DMS114 treated with DMSO at 0.1 percent for 48 hours (cell line): ENCODE data around the gene DAG1.

Source experiments
- DNase-seq: peaks from one replicate; lab custom pipeline; 2025; ENCODE audit not compliant: unreplicated experiment; lab: John Stamatoyannopoulos, UW

DAG1 gene

DNA sequence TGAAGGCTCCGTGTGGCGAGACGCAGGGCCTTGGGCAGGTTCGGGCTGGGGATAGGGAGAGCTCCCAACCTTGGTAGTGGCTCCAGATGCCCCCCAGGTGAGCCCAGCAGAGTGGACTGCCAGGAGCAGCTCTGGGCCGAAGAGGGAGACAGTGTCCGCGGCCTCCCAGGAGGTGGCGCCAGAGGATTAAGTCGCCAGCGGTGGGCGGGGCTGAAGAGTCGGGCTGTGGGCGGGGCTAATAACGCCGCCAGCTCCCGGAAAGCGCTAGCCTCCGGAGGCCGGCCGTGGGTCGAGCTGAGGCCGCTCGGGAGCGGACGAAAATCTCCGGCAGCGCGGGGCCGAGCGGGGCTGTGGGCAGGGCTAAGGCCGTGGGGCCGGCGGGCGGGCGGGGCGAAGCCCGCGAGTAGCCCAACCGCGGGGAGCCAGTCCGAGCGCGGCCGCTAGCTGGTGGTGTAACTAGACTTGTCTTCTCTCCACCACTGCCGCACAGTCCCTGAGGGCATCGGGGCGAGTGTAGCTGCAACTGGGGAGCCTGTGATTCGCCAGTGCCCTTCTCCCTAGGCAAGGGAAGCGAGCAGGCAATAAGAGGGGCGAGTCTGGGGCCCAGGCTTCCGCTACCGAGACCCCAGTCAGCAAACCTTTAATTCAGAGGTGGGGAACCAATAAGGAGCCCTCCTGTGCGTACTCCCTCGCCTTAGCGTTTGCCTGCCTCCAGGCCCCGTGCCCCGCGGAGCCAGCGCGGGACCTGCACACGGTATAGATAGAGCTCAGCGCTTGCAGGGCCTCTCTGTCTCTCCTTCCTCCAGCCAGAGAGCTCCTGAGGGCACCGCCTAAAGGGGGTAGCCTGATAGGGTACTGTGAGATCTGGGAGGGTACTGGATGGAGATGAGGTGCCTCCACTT lies 69.8 kb downstream of the DAG1 start:
- DNase-seq, result peak; percentile 76

DNA sequence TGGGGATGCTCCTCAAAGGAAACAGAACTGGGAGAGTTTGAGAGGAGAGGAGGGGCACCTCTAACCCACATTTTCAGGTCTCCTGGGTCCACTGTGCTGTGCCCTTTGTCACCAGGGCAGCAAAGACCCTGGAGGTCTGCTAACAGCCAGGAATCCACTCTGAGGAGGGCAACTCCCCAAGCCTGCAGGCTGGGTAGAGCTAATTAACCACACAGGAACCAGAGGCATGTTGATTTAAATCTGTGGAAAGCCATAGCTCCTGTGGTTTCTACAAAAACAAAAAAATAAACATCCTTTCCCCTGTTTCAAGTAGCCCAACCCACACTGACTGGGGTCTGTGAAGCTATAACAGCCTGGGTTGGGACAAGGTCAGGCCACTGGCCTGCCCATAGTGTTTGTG lies 82.0 kb downstream of the DAG1 start:
- DNase-seq, result no peak

DNA sequence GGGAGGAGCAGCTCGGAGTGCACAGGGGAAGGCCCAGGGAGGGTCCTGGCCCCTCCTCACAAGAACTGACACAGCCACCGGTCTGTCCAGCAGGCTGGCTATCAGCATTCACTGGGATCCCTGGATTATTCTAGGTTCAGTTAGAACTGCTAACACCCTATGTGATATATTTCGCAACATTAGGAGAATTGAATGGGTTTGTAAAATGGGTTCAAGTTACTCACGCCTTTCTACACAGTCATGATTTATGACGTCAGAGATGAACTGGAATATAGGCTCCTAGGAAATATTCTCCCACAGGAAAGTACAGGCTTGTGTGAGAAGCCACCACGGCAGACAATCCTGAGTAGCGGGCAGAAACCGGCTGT lies 83.2 kb downstream of the DAG1 start:
- no peak for DNase-seq

DNA sequence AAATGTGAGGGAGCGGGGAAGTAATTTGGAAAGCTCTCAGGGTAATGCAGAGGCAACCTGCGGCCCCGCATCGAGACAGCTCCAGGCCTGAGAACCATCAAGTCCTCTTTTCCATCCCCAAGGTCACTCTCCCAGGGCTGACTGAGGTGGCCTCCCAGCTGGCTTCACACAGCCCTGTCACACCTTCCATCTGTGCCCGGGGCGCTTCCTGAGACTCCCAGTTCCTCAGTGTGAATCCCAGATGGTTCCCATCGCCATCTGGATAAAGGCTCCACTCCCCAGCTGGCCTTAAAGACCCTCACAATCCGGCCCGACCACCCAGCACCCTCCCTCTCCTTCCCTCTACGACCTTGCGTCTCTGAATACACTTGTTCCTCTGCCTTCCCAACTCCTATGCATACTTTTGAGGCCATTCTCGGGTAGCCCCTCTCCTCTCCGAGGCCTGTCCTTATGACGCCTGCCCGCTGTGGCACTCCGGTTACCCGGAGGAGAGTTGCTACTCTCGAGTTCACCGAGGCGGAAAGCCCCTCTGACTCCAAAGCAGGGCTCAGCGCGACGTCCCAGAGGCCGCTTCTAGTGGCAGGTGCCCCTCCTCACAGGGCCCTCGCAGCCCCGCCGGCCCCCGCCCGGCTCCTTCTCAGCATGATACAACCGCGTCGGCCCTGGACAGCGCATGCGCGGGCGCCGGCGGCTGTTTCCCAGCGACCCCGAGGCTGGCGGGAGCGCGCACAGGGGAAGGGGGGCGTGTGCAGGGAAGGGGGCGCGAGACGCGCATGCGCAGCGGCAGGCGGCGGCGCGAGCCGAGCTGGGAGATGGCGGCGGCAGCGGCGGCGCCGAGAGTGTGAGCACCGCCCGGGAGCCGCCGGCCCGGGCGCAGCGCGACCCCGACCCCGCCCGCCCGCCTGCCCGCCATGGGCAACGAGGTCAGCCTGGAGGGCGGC lies 83.9 kb downstream of the DAG1 start, which contains the start of gene BSN:
BSN (plus strand) TSS at position 786 of the 941 bp plus-strand sequence; CDS start at position 912, 126 bp downstream.
- DNase-seq, result peak; percentile 81

DNA sequence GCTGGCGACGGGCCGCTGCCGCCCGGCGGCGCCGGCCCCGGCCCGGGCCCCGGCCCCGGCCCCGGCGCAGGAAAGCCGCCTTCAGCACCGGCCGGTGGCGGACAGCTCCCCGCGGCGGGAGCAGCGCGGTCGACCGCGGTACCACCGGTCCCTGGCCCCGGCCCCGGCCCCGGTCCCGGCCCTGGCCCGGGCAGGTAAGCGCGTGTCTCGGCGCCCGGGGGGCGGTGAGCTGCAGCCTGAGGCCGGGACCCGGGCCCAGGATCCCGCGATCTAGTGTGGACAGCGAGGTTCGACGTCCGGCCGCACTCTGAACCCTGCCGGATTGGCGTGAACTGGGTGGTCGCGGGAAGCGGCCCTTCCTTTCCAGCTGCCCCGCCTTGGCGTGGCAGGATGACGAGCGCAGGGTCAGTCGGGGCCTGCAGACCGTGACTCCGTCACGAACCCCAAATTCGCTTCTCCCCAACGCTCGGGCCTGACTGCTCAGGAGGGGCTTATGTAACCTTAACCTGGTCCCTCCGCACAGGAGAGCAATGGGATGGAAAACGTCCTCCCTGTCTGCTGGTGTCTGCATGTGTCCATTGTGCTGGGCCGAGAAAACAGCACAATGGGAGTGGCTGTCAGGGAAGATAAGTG lies 84.7 kb downstream of the DAG1 start:
- DNase-seq, result no peak

DNA sequence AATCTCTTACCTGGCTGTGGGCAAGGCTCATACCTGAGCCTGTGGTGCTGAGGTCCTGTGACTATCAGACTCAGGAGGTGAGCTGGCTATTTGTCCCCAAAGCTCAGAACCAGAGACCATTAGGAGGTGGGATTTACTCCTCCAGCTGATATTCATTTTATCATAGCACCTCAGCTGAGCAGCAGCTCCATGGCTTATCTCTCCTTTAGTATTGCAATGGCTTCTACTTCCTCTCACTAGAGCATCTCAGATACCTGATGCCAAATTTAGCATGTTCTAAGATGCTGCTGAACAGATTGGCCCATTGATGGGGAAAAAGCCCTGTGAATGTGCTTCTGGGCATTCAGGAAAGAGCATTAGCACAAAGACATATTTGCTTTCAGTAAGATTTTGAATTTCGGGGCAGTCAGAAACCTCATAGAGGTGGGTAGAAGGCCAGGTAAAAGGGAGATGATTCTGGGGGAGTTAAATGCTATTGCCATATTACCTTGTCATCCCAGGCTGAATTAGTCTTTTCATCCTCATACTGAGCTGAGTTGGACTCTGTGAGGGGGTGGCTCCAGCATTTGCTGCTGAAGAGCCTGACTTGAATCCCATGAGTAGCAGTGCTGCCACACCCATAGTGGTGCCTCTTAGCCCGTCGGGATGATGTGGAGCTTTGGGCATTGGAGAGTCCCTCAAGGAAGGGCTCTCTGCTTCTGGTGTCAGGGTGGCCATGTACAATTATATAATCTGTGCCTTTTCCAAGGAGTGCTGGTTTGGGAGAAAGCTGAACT lies 86.6 kb downstream of the DAG1 start:
- DNase-seq, result no peak

DNA sequence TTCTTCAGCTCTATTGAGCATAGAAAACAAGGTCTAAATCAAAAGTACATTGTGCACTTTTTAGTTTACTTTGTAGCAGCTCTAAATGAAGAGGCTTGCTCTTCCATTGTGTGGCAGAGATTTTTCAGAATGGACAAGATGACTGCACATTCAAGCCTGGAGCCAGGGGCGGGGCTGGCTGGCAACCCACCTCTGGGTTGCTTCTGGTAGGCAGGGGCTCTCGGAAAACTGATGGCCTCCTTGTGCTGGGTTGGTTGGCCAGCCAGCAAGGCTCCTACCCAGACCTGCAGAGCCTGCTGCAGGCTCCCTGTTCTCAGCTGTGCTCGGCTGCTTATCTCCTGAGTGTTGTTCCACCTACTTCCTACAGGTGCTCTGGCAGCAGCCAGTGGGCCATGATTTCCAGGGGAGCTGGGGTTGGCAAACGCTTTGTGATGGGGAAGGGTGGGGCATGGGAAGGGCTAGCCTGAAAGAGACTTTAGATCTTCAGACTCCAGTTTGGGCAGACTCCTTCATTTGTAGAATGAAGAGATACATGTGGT lies 93.0 kb downstream of the DAG1 start:
- no peak for DNase-seq

DNA sequence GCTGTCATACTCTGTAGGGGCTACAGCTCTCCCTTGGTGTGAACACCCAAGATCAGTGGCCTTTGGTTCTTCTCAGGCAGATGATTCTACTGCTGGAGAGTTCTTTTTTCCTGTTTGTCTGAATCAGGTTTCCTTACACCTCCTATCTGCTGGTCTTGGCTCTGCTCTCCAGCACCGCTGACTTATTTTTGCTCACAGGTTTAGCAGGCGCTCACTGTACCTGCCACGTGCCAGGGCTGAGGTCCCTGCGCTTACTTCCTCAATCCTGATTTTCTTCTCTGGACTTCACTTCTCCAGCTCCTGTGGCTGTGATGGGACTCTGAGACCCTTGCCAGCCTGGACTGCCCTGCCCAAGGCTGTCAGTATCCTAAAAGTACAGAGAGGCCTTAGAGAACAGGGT lies 93.7 kb downstream of the DAG1 start:
- DNase-seq, result no peak

DNA sequence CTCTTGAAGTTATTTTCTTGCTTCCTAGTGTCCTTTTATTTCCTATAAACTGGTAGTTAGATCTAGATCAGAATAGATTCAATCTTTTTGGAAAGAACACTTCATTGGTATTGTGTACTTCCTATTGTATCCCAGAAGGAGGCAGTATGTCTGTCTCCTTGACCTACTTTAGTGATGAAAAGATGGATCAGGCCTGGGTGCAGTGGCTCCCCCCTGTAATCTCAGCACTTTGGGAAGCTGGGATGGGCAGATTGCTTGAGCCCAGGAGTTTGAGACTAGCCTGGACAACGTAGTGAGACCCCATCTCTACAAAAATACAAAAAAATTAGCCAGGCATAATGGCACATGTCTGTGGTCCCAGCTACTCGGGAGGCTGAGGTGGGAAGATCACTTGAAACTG lies 96.2 kb downstream of the DAG1 start:
- no peak for DNase-seq

DNA sequence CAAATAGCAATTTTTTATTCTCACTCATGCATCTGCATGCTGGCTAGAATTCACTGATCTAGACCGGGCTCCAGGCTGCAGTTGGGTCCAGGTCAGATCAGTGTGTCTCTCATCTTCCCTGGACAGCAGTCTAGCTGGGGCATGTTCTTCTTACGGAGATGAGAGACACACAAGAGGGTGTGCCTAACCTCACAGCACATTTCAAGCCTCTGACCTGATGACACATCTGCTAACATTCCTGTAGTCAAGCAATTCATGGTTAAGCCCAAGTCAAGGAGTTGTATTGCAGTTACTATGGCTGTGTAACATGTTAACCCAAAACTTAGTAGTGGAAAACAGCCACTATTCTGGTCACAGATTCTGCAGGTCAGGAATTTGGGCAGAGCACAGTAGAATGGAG lies 97.3 kb downstream of the DAG1 start:
- no peak for DNase-seq

DNA sequence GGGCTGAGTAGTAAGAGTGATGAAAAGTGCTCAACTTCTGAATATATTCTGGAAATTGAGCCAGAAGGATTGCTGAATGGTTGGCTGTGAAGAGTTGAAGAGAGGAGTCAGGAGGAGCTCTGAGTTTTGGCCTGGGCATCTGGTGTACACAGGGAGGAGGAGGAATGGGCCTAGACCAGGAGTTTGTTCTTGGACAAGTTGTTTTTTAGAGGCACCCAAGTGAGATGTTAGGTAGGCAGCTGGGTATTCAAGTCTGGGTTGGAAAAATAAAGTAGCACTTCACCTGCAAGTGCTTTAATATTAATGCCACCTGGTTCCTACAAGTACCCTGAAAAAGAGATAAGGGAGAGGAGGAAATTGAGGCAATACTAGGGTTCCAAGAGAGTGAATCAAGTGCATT lies 98.9 kb downstream of the DAG1 start:
- no peak for DNase-seq

DNA sequence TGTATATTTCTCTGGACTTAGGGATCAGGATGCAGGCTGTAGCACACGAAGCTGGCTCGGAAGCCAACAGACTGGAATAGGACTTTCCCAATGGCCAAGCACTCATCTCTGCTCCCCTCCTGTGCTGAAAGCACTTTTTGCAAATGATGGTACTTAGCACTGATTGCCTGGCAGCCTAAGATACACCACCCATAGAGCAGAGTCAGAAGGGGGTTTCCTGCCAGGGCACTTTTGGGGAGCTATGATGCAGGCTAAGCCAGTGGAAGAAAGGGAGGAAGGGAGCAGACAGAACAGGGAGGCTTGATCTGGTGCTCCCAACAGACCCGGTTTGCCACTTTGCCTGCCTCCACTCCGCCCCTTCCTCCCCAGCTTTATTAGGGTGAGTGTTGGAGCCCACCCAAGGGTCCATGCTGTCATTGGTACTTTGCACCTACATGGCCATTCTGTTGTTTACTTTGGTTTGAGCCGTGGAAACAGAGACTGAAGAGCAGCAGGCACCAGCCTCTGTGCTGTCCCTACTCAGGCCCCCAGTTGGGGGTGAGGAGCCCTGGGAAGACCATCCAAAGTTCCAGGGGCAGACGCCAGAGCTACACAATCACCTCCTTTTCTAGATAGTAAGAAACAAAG lies 100.1 kb downstream of the DAG1 start:
- DNase-seq, result no peak

DNA sequence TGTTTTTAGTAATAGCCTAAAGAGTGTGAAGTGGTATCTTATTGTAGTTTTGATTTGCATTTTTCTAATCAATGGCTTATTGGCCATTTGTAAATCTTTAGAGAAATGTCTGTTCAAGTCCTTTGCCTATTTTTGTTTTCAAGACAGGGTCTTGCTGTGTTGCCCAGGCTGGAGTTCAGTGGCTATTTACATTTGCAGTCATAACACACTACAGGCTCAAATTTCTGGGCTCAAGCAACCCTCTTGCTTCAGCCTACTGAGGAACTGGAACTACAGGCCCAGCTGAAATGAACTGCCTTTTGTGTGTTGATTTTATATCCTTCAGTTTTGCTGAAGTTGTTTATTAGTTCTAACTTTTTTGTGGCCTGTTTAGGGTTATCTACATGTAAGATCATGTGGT lies 112.1 kb downstream of the DAG1 start:
- DNase-seq, result no peak
